HFF-Myc (cell line): ENCODE measurements around the gene ARID5B.

Source experiments
- DNase-seq: peaks from one replicate; pipeline ENCODE4 v3.0.0-alpha.2; 2011; ENCODE audit warnings: low read depth; ENCODE audit errors: extremely low read depth
- H3K4me3 ChIP-seq: replicated peaks from 2 replicates; pipeline ENCODE4 v1.5.1; 2011; ENCODE audit warnings: low read depth, mild to moderate bottlenecking, control low read depth, low read length
- CTCF ChIP-seq: IDR thresholded peaks from 2 replicates; pipeline ENCODE4 v1.5.1; 2012; ENCODE audit warnings: mild to moderate bottlenecking, low read depth, low read length, control low read depth; ENCODE audit errors: missing control alignments

ARID5B gene

GRCh38 chr10:62082271-62082656 lies 180.8 kb downstream of the ARID5B start:
- DNase-seq: no peak
- no peak overlapping the region for H3K4me3 ChIP-seq
- no peak for TF ChIP-seq CTCF

- no peak overlapping the region for H3K4me3 ChIP-seq
- DNase-seq: no peak
- TF ChIP-seq CTCF: no peak
These were observed 181.4 kb downstream of the ARID5B start for GRCh38 chr10:62082729-62083411.

GRCh38 chr10:62083412-62084267 lies 182.1 kb downstream of the ARID5B start:
- no peak overlapping the region for H3K4me3 ChIP-seq
- DNase-seq: no peak
- no peak for TF ChIP-seq CTCF

- H3K4me3 ChIP-seq: no peak overlapping the region
- no peak for DNase-seq
- no peak for TF ChIP-seq CTCF
These were observed 183.0 kb downstream of the ARID5B start for GRCh38 chr10:62084451-62084850.

GRCh38 chr10:62085404-62085803 lies 183.9 kb downstream of the ARID5B start:
- no peak for TF ChIP-seq CTCF
- DNase-seq: no peak
- no peak overlapping the region for H3K4me3 ChIP-seq

GRCh38 chr10:62085821-62086220 lies 184.3 kb downstream of the ARID5B start:
- no peak for TF ChIP-seq CTCF
- no peak for DNase-seq
- no peak overlapping the region for H3K4me3 ChIP-seq
